Astrocyte (in vitro differentiated cells and primary cell): Measurements from ENCODE around the gene GPA33.

ENCODE experiments used
- EZH2 ChIP-seq: IDR thresholded peaks from 2 replicates; pipeline ENCODE4 v1.6.1; 2012; ENCODE audit warnings: mild to moderate bottlenecking, low read length, inconsistent platforms; ENCODE audit not compliant: insufficient read depth
- TF ChIP-seq, protein P1 (sequence below): IDR thresholded peaks from 2 replicates; pipeline ENCODE4 v1.5.1; 2011; ENCODE audit warnings: low read depth, mild to moderate bottlenecking, inconsistent platforms, low read length, moderate library complexity; ENCODE audit not compliant: insufficient read depth

DNA sequence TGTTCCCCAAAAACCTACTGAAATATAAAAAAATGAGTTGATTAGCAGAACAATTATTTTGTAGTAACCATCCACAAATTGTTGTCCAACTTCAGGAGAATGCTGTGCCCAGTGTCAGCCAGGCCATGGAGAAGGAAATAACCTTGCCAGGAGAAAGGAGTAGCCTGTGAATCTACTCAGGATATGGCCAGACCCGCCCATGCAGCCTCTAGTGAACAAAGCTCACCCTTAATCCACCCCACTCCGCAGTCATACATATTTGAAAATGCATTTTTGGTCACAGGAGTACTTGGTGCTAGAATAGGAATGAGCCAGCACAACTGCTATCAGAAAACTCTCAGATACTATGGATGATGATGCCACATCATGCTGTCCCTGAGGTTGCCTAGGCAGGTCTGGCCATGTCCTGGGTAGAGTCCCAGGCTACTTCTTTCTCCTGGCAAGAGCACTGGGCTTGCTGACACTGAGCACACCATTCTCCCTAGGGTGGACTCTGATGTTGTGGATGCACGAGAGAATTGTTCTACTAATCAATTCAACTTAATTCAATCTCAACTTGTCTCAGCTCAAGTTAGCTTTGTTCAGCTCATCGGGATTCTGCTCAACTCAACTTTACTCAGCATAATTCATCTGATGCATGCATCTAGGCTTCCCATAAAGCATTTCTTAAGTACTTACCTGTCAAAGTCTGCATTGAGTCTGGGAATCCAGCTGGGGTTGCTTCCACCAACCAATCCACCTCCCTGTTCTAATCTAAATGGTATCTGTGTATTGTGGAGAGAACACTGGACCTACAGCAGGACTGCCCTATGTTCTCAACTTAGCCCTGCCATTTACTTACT, 21.9 kb upstream of the GPA33 start:
- TF ChIP-seq, protein P1, sequence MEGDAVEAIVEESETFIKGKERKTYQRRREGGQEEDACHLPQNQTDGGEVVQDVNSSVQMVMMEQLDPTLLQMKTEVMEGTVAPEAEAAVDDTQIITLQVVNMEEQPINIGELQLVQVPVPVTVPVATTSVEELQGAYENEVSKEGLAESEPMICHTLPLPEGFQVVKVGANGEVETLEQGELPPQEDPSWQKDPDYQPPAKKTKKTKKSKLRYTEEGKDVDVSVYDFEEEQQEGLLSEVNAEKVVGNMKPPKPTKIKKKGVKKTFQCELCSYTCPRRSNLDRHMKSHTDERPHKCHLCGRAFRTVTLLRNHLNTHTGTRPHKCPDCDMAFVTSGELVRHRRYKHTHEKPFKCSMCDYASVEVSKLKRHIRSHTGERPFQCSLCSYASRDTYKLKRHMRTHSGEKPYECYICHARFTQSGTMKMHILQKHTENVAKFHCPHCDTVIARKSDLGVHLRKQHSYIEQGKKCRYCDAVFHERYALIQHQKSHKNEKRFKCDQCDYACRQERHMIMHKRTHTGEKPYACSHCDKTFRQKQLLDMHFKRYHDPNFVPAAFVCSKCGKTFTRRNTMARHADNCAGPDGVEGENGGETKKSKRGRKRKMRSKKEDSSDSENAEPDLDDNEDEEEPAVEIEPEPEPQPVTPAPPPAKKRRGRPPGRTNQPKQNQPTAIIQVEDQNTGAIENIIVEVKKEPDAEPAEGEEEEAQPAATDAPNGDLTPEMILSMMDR: no peak
- no peak for TF ChIP-seq EZH2
